ENCODE measurements around the gene MYL10.

MYL10 gene

DNA sequence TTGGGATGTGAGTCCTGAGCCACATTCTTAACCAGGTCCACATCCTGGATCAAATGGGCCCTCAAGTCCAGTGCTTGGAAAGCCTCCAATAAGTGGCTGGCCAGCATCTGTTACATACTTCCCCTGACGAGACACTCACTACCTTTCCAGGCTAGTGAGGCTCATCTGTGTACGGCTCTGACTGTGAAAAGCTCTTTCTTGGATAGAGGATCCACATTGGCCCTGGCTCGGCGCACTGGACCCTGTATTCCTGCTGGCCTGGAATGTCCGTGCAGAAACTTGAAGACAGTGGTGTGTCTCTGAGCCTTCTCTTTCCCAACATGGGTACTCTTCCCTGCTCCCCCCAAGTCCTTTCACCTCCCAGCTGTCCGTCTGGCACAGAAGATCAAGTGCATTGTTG lies 35.5 kb downstream of the MYL10 start:
- H3K4me3 ChIP-seq (ENCODE audit: low read depth, low read length): no peak overlapping the region
- ChIA-PET CTCF (interaction anchor here (1.0 to 1.1 kb wide), 2 partner anchors 9 to 643 kb away, joined by 3 to 5 read pairs; no protein-coding TSS in a partner anchor), POLR2A (no interaction called here)
- no peak for DNase-seq (ENCODE audit: low read depth, low spot score)
- TF ChIP-seq CTCF (IDR thresholded peaks at IDR 0.05; ENCODE audit: insufficient read depth, low read length, missing control alignments): no peak

- POLR2A ChIA-PET: no interaction called here
- no peak overlapping the region for H3K4me3 ChIP-seq (ENCODE audit: low read depth, low read length)
- DNase-seq (ENCODE audit: low read depth, low spot score): no peak
- CTCF ChIA-PET: interaction anchor here (1.3 to 1.8 kb wide), 2 partner anchors 9 to 11 kb away, joined by 4 to 7 read pairs; no protein-coding TSS in a partner anchor
- TF ChIP-seq CTCF (IDR thresholded peaks at IDR 0.05; ENCODE audit: insufficient read depth, low read length, missing control alignments): no peak
These were observed 37.6 kb downstream of the MYL10 start for GRCh38 chr7:101591504-101591903.

- ChIA-PET POLR2A (no interaction called here), CTCF (interaction anchor here (1.3 to 3.2 kb wide), 4 partner anchors 9 to 12 kb away, joined by 3 to 10 read pairs (median 6); no protein-coding TSS in a partner anchor)
- DNase-seq (ENCODE audit: low read depth, low spot score): no peak
- H3K4me3 ChIP-seq (ENCODE audit: low read depth, low read length): no peak overlapping the region
- no peak for TF ChIP-seq CTCF (IDR thresholded peaks at IDR 0.05; ENCODE audit: insufficient read depth, low read length, missing control alignments)
These were observed 38.2 kb downstream of the MYL10 start for GRCh38 chr7:101590663-101591435.

DNA sequence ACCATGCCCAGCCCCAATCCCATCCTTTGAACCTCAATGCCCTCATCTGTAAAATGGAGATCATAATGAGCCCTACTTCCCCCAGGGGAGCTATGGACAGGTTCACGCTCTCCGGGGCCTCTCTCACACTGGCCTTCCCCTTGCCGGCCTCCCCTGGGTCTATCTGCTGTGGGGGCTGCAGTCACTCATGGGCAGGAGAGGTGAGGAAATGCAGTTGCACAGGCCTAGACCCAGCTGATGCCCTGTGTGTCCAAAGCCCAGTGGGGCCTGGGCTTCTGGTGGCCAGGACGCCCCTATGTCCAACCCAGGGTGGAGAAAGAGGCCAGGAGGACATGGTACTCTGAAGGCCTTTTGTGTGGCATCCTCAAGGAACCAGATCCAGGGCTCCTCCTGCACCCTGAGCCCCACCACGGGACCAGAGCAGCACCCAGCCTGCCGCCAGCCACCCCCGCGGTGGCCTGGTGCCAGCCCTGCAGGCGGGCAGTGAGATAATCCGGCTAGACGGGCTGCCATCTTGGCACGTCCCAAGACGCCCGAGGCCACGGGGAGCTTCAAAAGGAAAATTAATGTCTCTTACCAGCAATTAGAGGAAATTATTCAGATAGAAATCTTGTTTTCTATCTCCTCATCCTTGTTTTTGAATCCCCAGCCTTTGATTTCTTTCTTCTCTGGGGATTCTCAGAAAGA lies 39.0 kb downstream of the MYL10 start:
- ChIA-PET POLR2A (no interaction called here), CTCF (interaction anchor here (1.3 to 3.2 kb wide), 3 partner anchors 8 to 13 kb away, joined by 3 to 10 read pairs (median 4); no protein-coding TSS in a partner anchor)
- DNase-seq (ENCODE audit: low read depth, low spot score): no peak
- TF ChIP-seq CTCF (IDR thresholded peaks at IDR 0.05; ENCODE audit: insufficient read depth, low read length, missing control alignments): no peak
- no peak overlapping the region for H3K4me3 ChIP-seq (ENCODE audit: low read depth, low read length)

DNA sequence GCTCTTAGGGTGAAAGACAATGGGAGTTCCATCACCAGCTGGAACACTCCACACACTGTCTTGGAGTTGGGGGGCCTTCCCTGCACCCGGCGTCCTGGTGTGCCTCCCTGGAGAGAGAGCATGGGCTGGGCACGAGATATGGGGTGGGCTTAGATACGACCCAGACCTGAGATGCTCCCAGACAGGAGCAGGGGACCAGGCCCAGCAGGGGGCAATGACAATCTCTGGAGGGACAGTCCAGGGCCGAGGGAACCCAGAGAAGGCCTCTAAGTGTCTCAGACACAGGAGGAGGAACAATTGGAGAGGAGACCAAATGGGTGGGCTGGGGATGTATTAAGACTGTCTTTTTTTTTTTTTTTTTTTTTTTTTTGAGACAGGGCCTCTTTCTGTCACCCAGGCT lies 40.0 kb downstream of the MYL10 start:
- no peak for DNase-seq (ENCODE audit: low read depth, low spot score)
- no peak overlapping the region for H3K4me3 ChIP-seq (ENCODE audit: low read depth, low read length)
- ChIA-PET POLR2A (no interaction called here), CTCF (interaction anchor here (0.8 to 3.2 kb wide), 2 partner anchors 14 to 46 kb away, joined by 3 to 10 read pairs; no protein-coding TSS in a partner anchor)
- no peak for TF ChIP-seq CTCF (IDR thresholded peaks at IDR 0.05; ENCODE audit: insufficient read depth, low read length, missing control alignments)
